ENCODE measurements around the gene IGSF3. TPM values are rescaled to one million over a fixed set of nuclear protein-coding genes. Genes with fewer than 3 reads are reported as not detected.
"Not testable (repeated sequence)": the region's sequence is repeated elsewhere in the genome, so short reads cannot be mapped to it uniquely, and the experiment has no call there.

Gene IGSF3
- polyA plus RNA-seq, 1 donor from 2014 or later: not detected

DNA sequence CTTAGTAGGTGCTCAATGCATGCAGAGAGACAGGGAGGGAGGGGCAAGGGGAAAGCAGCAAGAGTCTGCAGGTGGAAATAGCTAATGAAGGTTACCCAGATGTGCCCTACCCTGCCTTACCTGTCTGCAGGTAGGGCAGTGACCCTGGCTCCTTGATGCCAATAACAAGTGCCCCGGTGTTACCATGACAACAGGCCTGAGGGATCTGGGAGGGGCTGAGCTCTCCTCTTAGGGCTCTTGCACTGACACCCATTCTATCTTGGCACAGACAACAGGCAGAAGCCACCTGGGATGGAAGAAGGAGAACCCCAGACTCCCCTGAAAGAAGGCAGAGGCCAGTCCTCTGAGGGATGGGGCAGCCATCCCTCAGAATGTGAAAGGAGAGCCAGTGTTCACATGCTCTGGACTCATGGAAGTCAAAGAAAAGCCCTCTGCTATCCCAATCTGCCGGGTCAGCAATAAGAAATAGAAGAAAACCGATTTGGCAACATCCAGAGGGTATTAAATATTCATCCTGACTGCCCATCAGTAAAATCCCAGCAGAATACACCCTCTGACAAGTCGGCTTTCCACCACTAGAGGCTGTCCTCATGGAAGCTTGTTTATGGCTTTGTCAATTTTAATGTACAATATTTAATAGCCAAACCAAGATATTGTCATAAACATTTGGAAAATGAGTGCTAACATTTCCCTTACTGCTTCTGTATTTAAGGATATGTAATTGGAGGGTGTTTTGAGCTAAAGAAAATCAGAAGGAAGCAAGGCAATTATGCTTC is 72.3 kb downstream of the IGSF3 start:
- not testable (repeated sequence) for H3K9me3 Mint-ChIP-seq, H3K36me3 Mint-ChIP-seq, H3K27ac Mint-ChIP-seq, H3K27me3 Mint-ChIP-seq
- Mint-ChIP-seq H3K4me3 (peak overlapping the region in 1 of 4 donors; percentile 20), H3K4me1 (peaks cover 6 to 11% (median 7%) of the 10 kb centered on the region in 3 donors)

DNA sequence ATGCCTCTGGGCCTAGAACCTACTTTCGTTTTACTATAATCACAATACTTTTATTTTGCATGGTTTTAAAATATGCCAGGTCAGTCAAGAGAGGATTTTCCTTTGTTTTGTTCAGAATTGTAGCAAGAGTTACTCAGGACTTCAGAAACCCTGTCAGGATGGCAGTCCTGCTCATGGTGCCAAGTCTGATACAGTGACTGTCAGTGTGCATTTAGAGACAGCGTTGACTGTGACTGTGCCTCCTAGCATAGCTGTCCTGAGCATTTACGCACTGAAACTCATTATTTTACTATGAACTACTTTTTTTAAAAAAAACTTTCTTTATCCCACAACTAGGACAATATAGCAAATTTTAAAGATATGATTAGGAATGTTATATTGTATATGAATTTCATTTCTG is 73.6 kb downstream of the IGSF3 start:
- not testable (repeated sequence) for H3K27ac Mint-ChIP-seq, H3K36me3 Mint-ChIP-seq, H3K4me3 Mint-ChIP-seq, H3K27me3 Mint-ChIP-seq, H3K9me3 Mint-ChIP-seq
- peaks cover 6 to 11% (median 7%) of the 10 kb centered on the region in 3 donors for H3K4me1 Mint-ChIP-seq

DNA sequence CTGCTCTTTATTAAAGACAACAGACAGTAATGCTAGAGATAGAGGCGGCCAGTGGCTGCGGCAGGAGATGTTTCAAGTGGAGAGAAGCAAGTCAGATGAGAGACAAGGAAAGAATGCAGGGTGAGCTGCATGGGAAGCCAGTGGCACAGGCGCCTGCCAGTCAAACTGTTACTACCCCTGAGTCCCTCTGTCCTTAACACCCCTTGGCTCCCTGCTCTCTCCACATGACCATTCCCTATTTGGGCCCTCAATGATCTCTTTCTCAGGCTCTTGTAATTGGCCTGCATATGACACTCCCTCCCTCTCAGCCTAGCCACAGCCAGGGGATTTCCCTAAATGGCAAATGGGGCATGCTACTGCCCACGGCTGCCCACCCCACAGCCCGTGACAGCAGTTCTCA is 74.1 kb downstream of the IGSF3 start:
- not testable (repeated sequence) for H3K27me3 Mint-ChIP-seq, H3K4me3 Mint-ChIP-seq, H3K27ac Mint-ChIP-seq, H3K36me3 Mint-ChIP-seq, H3K9me3 Mint-ChIP-seq
- peaks cover 6 to 11% (median 7%) of the 10 kb centered on the region in 3 donors for H3K4me1 Mint-ChIP-seq

DNA sequence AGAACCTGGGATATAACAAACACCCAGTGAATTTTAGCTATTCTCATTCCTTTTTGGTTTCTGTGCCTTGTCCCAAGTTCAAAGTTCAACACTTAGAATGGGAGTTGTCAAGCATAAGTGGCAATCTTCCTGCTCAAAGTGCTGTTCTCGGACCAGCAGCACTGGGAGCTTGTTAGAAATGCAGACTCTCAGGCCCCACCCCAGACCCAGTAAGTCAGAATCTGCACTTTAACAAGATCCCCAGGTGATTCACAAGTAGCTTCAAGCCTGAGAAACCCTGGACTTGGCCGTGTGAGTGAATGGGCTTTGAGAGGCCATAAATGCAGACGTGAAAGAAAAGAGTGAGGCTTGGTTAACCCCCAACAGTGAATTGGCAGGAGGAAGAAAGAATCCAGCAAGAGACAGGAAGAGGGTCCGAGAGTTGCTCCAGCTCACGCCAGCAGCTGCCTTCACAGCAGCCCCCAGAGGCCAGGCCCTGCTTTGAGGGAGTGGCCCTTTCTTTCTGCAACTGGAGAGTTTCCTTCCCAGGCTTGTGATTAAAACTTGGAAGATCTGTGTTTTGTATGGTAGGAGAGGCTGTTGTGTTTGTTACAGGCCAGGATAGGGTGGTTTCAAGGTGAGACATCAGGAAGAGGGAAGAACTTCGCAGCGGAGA is 75.5 kb downstream of the IGSF3 start:
- H3K4me1 Mint-ChIP-seq: peaks cover 6 to 11% (median 7%) of the 10 kb centered on the region in 3 donors
- not testable (repeated sequence) for H3K36me3 Mint-ChIP-seq, H3K9me3 Mint-ChIP-seq, H3K27me3 Mint-ChIP-seq, H3K4me3 Mint-ChIP-seq, H3K27ac Mint-ChIP-seq

DNA sequence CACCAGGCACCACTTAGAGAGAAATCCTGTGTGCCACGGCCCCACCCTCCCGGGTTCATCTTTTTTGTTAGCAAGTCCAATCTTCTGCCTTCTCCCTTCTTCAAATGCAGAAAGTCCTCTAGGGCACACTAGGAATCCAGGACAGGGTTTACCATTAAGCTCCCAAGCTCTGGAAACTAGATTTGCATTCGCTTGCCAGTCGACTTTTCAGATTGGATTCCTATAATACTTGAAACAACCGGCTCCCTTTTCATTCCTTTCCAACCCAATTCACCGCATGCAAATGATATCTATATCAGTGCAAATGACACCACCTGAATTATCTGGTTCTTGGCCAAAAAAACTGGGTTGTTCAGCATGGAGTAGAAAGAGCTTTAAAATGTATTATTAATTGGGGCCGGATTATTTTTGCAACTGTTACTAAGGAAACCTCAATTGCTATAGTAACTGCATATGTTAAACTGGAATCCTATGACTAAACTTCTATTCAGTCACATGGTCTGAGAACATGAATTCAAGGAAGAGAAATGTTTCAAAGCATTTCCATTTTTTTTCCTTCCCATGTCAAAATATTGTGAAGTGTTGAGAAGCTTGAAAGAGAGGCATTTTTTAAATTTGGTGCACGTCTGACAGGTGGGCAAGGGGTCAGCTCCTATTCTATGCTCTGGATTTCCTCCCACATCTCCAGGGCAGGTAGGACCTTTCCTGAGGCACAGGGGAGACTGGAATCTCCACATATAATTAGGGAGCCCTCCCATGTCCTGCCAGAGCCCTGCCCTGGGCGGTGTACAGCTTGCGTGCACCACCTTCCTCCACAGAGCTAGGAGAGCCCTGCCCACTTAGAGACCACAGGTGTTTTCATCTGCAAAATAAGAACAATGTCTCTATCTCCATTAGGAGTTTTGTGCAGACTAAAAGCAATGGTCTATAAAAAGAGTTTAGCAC is 76.3 kb downstream of the IGSF3 start:
- not testable (repeated sequence) for H3K36me3 Mint-ChIP-seq, H3K27me3 Mint-ChIP-seq

DNA sequence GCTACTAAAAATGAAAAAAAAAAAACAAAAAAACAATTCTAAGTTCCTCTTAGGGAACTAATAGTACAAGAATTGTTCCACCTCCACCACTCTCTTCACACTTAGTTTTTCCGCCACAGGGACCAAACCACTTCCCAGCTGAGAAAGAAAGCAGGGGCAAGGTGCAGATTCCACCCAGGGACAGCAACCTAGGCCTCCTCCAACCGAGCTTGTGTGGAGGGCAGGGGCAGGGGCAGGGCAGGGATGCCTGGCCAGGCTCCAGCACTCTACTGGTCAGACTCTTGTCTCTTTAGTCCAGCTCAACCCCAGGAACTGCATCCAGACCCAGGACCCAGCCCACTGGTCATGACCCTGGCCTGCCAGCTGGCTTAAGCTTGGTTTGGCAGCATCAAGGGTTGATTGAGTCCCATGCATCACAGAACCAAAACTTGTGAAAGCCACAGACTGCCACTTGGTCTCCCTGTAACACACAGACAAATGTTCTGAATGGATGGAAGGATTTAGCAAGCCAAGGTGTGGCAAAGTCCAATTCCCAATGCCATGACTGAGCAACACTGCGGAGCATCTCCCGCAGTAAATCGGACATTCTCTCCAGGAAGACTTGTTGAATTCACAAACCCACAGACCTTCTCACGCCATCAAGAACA is 77.1 kb downstream of the IGSF3 start:
- not testable (repeated sequence) for H3K9me3 Mint-ChIP-seq, H3K4me3 Mint-ChIP-seq, H3K27ac Mint-ChIP-seq, H3K36me3 Mint-ChIP-seq, H3K27me3 Mint-ChIP-seq, H3K4me1 Mint-ChIP-seq

More for the DNA sequence above, 76.3 kb downstream of the IGSF3 start:
- H3K9me3 Mint-ChIP-seq, H3K4me3 Mint-ChIP-seq, H3K27ac Mint-ChIP-seq, H3K4me1 Mint-ChIP-seq: not testable (repeated sequence)

DNA sequence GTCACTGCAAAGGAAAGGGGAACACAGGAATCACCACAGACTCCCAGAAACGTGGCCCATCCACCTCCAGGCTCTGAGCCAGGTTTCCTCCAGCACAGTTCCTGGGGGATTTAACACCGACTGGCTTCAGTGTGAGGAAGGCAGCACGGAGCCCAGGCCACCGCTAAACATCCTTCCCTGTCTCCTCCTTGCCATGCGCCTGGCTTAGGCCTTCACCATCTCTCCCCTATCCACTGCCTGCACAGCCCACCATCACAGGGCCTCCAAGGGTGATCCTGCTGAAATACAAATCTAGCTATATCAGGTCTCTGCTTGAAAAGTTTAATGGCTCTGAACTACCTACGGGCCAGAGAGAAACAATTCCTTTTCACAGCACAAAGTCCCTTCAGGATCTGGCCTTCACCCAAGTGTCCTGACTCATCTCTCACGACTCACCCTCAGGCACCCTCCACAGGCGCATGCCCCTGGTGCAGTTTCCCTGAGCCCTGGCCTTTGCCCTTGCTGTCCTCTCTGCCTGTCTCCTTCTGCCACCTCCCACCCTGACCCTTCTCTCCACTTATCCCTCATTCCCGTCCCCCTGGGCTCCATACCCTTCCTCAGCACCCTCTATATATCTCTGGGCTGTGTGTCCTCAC is 78.3 kb downstream of the IGSF3 start:
- H3K4me3 Mint-ChIP-seq, H3K27ac Mint-ChIP-seq, H3K9me3 Mint-ChIP-seq, H3K27me3 Mint-ChIP-seq, H3K4me1 Mint-ChIP-seq, H3K36me3 Mint-ChIP-seq: not testable (repeated sequence)

DNA sequence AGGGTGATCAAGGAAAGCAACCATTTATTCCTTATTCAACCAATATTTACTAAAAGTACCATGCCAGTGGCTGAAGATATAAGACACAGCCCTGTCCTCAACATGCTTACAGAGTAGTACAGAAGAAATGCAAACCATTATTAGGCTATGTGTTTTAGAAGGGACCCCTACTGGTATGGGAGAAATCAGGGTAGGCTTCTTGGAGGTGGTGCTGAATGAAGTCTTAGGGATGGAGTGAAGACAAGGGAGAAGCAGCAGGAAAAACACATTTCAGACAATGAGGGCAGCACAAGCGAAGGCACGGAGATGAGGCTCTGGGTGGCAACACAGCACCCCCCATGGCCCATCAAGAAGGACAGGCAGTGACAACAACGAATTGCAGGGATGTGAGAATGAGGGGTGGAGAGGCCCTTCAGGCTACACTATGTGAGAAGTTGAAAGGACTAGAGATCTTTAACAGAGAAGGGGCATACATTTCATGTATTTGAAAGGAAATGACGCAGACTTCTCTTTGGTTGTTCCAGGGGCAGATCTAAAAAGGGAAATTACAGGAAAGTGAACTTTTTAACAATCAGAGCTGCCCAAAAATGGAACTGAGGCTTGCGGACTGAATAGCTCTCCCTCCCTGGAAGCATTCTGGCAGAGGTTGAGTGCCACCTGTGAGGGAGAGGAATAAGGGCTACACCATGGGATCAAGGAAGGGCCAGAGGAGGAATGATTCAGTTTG is 79.9 kb downstream of the IGSF3 start:
- H3K36me3 Mint-ChIP-seq: peaks cover 1% of the 10 kb centered on the region
- no peak overlapping the region for H3K27ac Mint-ChIP-seq
- H3K4me1 Mint-ChIP-seq: peaks cover 0 to 5% (median 4%) of the 10 kb centered on the region in 3 donors
- no peaks in the 10 kb centered on the region for H3K27me3 Mint-ChIP-seq
- no peak overlapping the region for H3K4me3 Mint-ChIP-seq
- no peaks in the 10 kb centered on the region for H3K9me3 Mint-ChIP-seq

DNA sequence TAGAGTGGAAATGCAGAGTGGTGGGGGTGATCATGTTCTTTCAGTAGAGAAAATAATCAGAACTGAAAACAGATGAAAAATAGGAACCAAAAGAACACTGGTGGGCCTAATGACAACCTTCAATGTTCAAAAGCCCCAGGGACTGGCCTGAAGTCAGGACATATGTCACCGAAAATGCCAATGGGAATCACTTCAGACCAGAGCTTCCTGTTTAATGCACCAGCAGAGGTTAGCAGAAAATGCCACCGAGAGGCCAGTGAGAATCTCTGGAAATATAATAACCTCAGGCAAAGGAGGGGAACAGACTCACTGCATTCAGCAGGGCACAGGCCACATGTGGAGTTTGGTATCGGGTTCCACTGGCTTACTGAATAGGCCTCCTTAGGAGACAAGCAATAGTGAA is 80.8 kb downstream of the IGSF3 start:
- Mint-ChIP-seq H3K27me3 (no peaks in the 10 kb centered on the region), H3K4me1 (peaks cover 0 to 5% (median 4%) of the 10 kb centered on the region in 3 donors), H3K4me3 (no peak overlapping the region), H3K36me3 (peaks cover 1% of the 10 kb centered on the region), H3K9me3 (no peaks in the 10 kb centered on the region), H3K27ac (no peak overlapping the region)

DNA sequence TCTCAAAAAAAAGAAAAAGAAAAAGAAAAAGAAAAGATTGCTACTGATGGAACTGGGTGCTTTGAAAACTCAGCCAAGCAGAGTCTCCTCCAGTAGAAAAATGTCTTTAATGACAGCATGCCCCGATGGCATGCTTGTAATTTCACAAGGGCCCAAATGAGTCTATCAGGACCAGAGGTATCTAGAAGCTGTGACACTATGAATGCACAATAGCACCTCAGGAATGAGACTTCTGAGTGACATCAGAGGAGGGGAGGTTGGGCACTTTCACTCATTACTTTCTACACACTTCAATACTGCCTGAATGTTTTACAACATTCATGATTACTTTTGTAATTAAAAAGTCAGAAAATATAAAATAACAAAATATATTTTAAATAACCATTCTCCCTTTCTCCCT is 81.6 kb downstream of the IGSF3 start:
- Mint-ChIP-seq H3K27ac (no peak overlapping the region), H3K4me3 (no peak overlapping the region), H3K36me3 (peaks cover 1% of the 10 kb centered on the region), H3K4me1 (peaks cover 0 to 5% (median 4%) of the 10 kb centered on the region in 3 donors), H3K9me3 (no peaks in the 10 kb centered on the region), H3K27me3 (no peaks in the 10 kb centered on the region)

DNA sequence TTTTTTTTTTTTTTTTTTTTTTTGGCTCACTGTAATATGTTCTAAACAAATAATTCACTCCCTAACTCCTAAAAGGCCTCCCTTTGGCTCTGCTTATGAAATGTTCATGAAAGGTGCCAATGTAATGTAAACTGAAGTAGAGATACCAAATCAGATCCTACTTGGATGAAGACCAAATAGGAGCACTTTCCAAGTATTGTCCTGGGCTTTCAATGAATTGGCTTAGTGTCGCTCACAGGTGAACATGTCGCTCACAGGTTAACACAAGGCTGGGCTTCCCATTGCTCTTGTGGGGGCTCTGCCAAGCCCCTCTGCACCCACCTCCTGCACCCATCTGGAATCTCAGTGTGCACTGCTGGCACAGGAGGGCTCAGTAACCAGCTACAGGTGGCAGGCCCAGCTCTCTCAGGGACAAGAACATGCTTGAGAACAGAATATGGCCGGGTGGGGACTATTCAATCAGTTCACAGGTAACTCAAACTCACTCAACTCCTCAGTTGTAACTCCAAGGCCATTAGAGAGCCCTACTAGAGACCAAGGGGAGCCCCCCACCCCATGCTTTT is 86.1 kb downstream of the IGSF3 start:
- Mint-ChIP-seq H3K36me3 (no peaks in the 10 kb centered on the region), H3K4me1 (peaks cover 0 to 3% (median under 1%) of the 10 kb centered on the region in 3 donors), H3K27me3 (no peaks in the 10 kb centered on the region), H3K9me3 (no peaks in the 10 kb centered on the region), H3K27ac (no peak overlapping the region), H3K4me3 (no peak overlapping the region)

DNA sequence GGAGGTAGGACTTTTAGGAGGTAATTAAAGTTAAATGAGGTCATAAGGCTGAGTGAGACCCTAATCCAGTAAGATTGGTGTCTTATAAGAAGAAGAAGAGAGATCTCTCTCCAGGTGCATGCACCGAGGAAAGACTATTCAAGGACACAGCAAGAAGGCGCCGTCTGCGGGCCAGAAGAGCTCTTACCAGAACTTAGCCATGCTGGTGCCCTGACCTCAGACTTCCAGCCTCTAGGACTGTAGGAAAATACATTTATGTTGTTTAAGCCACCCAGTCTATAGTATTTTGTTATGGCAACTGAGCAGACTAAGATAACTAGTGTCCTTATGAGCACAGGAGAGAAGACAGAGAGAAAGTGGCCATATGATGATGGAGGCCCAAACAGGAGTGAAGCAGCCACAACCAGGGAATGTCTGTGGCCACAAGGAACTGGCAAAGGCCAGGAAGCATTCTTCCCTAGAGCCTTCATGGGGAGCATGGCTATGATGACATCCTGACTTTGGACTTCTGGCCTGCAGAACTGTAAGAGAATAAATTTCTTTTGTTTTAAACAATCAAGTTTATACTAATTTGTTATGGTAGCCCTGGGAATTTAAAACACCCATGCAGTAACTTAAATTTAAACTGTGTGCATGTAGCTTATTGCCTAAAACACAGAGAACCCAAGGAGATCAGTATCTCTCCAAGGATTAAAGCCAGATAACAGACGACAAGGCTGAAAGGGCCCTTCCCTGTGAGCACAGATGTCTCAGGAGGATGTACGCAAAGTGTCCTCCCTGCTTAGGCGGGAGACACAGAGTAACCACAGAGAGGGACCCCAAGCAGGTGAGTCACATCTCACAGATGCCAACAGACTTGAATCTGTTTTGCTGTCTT is 86.8 kb downstream of the IGSF3 start:
- Mint-ChIP-seq H3K27me3 (no peaks in the 10 kb centered on the region), H3K27ac (no peak overlapping the region), H3K9me3 (no peaks in the 10 kb centered on the region), H3K4me1 (no peaks in the 10 kb centered on the region), H3K36me3 (no peaks in the 10 kb centered on the region), H3K4me3 (no peak overlapping the region)

DNA sequence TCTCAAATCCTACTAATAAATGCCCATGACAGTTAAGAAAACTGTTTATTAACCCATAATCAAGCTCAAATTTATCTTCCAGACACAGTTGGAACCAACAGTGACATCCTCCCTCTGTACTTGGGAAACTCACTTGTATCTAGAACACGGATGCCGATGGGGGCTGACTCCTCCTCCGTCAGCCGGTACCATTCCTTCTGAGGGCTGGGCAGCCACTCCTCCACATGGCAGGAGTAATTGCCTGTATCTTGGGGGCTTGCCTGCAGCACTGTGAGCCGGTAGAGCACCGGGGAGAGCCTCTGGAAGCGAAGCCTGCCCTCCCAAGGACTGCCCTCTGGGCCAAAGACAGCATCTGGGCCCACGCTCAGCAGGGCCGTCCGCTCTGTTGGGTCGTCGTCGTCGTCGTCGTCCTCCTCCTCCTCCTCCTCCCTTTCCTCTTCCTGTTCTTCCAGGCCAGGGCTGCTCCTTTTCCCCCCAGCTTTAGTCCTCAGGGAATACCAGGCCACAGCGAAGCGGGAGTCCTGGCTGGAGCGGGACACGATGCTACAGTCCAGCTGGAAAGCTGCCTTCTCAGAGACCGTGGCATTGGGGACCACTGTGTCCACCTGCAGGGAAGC is 88.2 kb downstream of the IGSF3 start:
- Mint-ChIP-seq H3K27ac (no peak overlapping the region), H3K4me1 (peaks cover 0 to 6% (median 4%) of the 10 kb centered on the region in 3 donors), H3K27me3 (no peaks in the 10 kb centered on the region), H3K36me3 (no peaks in the 10 kb centered on the region), H3K9me3 (no peaks in the 10 kb centered on the region), H3K4me3 (no peak overlapping the region)

Measured in IgD-negative memory B cell (primary cell).